Measurements from ENCODE around the gene HORMAD2.
"Not testable (repeated sequence)": the region's sequence is repeated elsewhere in the genome, so short reads cannot be mapped to it uniquely, and the experiment has no call there.

HORMAD2 gene

GRCh38 chr22:30057375-30057774, 22.9 kb upstream of the HORMAD2 start:
- no peak for DNase-seq (ENCODE audit: low spot score)

DNA sequence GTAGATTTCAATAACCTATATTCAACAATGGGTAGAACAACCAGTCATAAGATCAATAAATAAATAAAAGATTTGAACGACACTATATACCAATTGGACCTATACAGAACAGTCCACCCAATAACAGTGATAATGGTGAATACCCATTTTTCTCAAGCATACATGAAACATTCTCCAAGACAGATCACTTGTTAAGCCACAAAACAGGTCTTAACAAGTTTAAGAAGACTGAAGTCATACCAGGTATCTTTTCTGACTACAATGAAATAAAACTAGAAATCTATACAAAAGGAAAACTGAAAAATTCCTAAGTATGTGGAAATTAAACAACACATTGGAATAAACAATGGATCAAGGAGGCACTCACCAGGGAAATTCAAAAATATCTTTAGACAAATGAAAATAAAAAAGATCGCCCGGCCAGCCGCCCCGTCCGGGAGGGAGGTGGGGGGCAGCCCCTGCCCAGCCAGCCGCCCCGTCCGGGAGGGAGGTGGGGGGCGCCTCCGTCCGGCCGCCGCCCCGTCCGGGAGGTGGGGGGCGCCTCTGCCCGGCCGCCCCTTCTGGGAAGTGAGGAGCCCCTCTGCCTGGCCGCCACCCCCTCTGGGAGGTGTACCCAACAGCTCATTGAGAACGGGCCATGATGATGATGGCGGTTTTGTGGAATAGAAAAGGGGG, 20.8 kb upstream of the HORMAD2 start:
- not testable (repeated sequence) for DNase-seq (ENCODE audit: low spot score)

DNA sequence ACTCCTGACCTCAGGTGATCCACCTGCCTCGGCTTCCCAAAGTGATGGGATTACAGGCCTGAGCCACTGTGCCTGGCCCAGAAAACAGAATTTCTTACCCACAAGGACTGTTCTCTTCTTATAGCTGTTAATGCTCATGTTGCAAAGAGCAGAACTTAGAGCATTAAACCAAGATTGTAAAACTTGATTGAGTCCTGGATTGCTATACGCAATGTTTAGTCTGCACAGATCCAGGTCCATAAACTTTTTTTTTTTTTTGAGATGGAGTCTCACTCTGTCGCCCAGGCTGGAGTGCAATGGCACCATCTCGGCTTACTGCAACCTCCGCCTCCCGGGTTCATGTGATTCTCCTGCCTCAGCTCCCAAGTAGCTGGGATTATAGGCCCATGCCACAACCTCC, 19.2 kb upstream of the HORMAD2 start:
- DNase-seq (ENCODE audit: low spot score) = not testable (repeated sequence)

GRCh38 chr22:30062259-30062658, 18.0 kb upstream of the HORMAD2 start:
- DNase-seq (ENCODE audit: low spot score) = no peak

- no peak for DNase-seq (ENCODE audit: low spot score)
Measured at GRCh38 chr22:30062950-30063349, 17.3 kb upstream of the HORMAD2 start.

DNA sequence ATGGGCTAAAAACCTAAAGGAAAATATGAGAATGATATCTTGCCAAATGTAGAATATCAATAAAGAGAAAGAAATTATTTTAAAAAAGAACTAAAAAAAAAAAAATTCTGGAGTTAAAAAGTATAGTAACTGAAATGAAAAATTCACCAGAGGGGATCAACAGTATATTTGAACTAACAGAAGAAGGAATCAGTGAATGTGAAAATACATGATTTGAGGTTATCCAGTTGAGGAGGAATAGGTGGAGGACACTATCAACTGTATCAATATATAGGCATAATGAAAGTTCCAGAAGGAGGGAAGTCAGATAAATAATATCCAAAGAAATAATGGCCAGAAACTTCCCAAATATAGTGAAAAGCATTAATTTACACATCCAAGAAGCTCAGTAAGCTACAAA, 16.1 kb upstream of the HORMAD2 start:
- no peak for DNase-seq (ENCODE audit: low spot score)

DNA sequence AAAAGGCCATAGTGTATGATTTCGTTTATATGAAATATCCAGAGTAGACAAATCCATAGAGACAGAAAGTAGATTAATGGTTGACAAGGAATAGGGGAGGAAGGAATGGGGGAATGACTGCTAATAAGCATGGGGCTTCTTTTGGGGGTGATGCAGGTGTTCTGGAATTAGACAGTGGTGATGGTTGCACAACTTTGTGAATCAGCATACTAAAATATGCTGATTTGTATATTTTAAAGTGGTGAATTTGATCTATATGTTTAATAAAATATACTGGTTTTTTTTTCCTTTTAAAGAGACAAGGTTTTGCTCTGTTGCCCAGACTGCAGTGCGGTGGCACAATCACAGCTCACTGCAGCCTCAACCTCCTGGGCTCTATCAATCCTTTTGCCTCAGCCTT, 6.5 kb upstream of the HORMAD2 start:
- DNase-seq (ENCODE audit: low spot score) = no peak

DNA sequence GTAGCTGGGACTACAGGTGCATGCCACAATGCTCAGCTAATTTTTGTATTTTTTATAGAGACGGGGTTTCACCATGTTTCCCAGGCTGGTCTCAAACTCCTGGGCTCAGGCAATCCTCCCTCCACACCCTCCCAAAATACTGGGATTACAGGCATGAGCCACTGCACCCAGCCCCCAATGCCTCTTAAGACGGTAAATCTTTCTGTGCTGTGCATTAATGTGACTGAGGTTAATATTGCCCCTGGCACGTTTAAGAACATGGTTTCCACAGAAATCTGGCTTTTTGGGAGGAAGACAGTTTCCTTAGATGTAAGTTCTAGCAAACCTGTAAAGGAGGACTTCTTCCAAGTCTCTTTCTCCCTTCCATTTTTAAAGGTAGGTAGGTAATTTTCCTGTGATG, 6.1 kb upstream of the HORMAD2 start:
- DNase-seq (ENCODE audit: low spot score) = no peak

- DNase-seq (ENCODE audit: low spot score) = no peak
Measured at GRCh38 chr22:30074994-30075393, 5.3 kb upstream of the HORMAD2 start.

DNA sequence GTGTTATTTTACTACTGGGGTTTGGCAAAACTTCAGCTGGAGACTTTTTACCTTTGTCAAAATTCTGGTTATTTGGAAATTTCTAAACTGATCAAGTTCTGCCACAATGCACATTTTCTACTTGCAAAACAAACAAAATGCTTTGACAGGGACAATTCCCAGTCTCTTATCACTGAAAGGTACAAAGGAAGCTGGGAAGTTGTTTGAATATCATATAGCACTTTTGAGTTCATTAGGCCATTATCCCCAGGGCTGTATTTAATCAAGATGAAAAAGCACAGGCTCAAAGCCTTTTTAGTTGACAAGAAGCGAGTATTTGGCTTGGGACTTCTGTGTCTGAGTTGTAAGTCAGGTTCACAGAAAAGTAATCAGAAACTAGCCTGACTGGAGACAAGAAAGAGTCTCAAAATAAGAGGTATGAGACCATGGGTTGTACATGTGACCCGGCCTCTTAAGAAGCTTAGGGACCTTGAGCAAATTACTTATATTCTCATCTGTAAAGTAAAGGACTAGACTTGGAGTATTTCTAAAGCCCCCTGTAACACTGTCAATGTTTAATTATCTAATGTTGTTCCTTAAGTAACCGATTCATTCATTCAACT, 2.9 kb upstream of the HORMAD2 start:
- DNase-seq (ENCODE audit: low spot score) = no peak

DNA sequence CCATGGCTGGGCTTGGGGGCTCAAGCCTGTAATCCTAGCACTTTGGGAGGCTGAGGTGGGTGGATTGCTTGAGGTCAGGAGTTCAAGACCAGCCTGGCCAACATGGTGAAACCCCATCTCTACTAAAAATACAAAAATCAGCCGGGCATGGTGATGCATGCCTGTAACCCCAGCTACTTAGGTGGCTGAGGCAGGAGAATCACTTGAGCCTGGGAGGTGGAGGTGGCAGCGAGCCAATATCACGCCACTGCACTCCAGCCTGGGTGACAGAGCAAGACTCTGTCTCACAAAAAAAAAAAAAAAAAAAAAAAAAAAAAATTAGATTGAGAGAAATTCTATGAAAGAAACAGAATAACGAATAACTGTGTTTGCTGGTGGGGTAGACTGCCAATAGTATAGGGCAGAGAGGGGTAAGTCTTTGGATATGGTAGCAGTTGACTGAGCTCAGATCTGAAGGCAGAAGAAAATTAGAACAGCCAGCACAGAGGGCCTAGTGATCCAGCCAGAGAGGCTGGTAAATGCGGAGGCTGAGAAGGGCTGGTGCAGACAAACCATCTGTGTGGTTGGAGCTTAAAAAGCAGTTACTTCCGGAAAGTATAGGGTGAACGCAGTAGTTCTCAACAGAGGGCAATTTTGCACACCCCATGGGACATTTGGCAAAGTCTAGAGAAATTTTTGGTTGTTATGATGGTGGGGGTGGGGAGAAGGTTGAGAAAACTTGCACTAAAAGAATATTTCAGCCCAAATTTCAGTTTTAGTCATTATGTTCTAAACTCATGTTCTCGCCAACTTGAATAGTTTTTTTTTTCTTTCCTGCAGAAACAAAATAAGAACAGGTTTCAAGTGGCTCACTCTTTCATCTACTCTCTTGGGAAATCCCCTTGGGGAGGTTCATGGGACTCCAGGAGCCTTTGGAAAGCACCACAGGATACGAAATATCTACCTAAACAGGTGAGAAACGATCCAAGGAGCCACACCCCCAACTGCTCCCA, 1.6 kb upstream of the HORMAD2 start:
- no peak for DNase-seq (ENCODE audit: low spot score)

GRCh38 chr22:30080805-30081204, 541 bp downstream of the HORMAD2 start:
- no peak for DNase-seq (ENCODE audit: low spot score)

DNA sequence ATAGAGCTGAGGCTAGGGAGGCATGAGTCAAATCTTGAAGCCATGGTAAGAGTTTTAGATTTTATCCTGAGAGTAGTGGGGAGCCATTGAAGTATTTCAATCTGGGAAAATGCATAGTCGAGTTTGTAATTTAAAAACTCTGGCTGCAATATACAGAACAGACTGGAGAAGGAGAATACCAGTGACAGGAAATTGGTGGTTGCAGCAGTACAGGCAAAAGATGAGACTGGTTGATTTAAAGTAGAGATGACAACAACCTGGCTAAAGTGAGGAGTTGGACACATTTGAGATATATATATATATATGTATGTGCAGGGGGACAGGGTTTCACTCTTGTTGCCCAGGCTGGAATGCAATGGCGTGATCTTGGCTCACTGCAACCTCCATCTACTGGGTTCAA, 6.2 kb downstream of the HORMAD2 start:
- DNase-seq (ENCODE audit: low spot score) = no peak

DNA sequence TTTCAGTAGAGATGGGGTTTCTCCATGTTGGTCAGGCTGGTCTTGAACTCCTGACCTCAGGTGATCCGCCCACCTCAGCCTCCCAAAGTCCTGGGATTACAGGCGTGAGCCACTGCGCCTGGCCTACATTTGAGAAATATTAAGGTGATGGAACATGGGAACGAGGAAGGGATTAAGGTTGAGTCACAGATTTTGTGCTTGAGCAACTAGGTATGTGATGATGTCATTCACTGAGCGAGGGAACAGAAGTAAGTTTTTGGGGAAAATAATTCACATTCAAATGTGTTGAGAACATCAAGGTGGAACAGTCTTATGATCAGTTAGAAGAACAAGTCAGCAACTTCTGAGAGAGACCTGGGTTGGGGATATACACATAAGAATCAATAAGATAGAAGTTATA, 6.8 kb downstream of the HORMAD2 start:
- DNase-seq (ENCODE audit: low spot score) = not testable (repeated sequence)

DNA sequence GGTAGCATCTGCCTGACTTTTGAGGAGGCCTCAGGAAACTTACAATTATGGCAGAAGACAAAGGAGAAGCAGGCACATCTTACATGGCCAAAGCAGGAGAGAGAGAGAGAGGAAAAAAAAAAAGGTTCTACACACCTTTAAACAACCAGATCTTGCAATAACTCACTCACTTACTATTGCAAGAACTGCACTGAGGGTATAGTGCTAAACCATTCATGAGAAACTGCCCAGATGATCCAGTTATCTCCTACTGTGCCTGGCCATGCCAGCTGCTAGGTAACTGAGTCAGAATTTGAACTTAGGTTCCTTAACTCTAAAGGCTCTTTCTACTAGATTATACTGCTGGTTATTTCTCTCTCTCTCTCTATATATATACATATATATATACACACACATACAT, 7.3 kb downstream of the HORMAD2 start:
- DNase-seq (ENCODE audit: low spot score) = no peak

DNA sequence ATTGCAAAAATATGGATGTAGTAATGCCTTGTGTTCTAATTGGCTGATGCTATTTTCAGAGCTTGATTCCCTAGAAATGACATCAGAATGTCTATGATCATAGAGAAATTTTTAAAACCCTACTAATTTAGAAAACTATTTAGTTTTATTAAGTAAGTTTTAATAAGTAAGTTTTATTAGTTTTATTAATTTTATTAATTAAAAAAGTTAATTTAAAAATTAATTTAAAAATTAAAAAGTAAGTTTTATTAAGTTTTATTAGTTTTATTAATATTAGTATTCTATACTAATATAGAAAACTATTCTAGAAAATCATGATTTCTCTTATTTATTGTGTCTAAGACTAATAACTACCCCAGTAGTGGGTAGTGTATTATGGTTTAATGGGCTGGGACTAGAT, 8.2 kb downstream of the HORMAD2 start:
- DNase-seq (ENCODE audit: low spot score) = no peak

- DNase-seq (ENCODE audit: low spot score) = no peak
Measured at GRCh38 chr22:30089655-30089974, 9.4 kb downstream of the HORMAD2 start.

- DNase-seq (ENCODE audit: low spot score) = no peak
Measured at GRCh38 chr22:30092686-30093085, 12.4 kb downstream of the HORMAD2 start.

GRCh38 chr22:30094804-30095203, 14.5 kb downstream of the HORMAD2 start:
- DNase-seq (ENCODE audit: low spot score) = no peak

DNA sequence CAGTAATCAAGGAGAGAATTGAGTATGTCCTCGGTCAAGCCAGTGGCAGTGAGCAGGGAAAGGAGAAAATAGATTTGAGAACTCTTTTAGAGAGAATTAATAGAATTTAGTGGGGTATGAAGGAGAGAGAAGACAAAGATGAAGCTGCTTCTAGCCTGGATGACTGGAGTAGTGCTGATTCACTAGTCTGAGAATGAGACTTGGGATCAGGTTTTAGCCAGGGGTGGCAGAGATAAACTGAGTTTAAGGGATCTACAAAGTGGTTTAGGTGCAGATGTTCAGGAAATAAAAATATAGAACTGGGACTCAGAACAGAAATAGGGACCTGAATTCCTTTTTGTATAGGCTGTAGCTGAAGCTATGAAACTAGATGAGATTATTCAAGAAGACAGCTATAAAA, 17.6 kb downstream of the HORMAD2 start:
- DNase-seq (ENCODE audit: low spot score) = no peak

DNA sequence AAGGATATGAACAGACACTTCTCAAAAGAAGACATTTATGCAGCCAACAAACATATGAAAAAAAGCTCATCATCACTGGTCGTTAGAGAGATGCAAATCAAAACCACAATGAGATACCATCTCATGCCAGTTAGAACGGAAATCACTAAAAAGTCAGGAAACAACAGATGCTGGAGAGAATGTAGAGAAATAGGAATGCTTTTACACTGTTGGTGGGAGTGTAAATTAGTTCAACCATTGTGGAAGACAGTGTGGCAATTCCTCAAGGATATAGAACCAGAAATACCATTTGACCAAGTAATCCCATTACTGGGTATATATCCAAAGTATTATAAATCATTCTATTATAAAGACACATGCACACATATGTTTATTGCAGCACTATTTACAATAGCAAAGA, 20.5 kb downstream of the HORMAD2 start:
- not testable (repeated sequence) for DNase-seq (ENCODE audit: low spot score)

- DNase-seq (ENCODE audit: low spot score) = peak; percentile 45
Measured at GRCh38 chr22:30104501-30105156, 24.4 kb downstream of the HORMAD2 start.

- no peak for DNase-seq (ENCODE audit: low spot score)
Measured at GRCh38 chr22:30105483-30105882, 25.2 kb downstream of the HORMAD2 start.

All from GM03348 (cell line).